Esophagus muscularis mucosa (tissue), 4 donors: ENCODE data around the gene PARK7. TPM values are rescaled to one million over a fixed set of nuclear protein-coding genes. Genes with fewer than 3 reads are reported as not detected.

Experiments
- DNase-seq: peaks from one replicate; pipeline ENCODE4 v3.0.0-alpha.2; 2017; ENCODE audit errors: extremely low spot score
- H3K27ac ChIP-seq, 4 donors: fragments of 200-600 bp; sonication (generic); replicated peaks in 1 of 4; 1 replicate in 3 of 4; 2 replicates in 1 of 4; pipeline ENCODE4 v1.5.1; 2016 to 2019; ENCODE audit warnings: mild to moderate bottlenecking in 1 of 4
- H3K27me3 ChIP-seq, 4 donors: fragments of 200-600 bp; sonication (generic); one replicate each; pipeline versions ENCODE4 v1.5.1 to v1.6.0; 2016 to 2019
- H3K36me3 ChIP-seq, 4 donors: fragments of 200-600 bp; sonication (generic); one replicate each; pipeline ENCODE4 v1.5.1; 2016 to 2019
- H3K4me1 ChIP-seq, 4 donors: fragments of 200-600 bp; sonication (generic); one replicate each; pipeline ENCODE4 v1.5.1; 2016 to 2019
- H3K4me3 ChIP-seq, 4 donors: fragments of 200-600 bp; sonication (generic); 1 replicate in 2 of 4; 2 replicates in 2 of 4; pipeline ENCODE4 v1.5.1; 2016 to 2019; ENCODE audit warnings: mild to moderate bottlenecking in 4 of 4, moderate library complexity in 1 of 4
- H3K9me3 ChIP-seq, 4 donors: fragments of 200-600 bp; sonication (generic); 1 replicate in 3 of 4; 2 replicates in 1 of 4; pipeline ENCODE4 v1.5.1; 2016 to 2019
- EP300 ChIP-seq: sonication (generic); formaldehyde crosslinking; IDR thresholded peaks from one replicate; pipeline ENCODE4 v1.6.1; 2017; ENCODE audit warnings: antibody characterized with exemption
- POLR2A ChIP-seq: fragments of 450-650 bp; IDR thresholded peaks from one replicate; pipeline ENCODE4 v1.6.1; 2017; ENCODE audit warnings: antibody characterized with exemption, moderate library complexity, mild to moderate bottlenecking, low read depth
- POLR2AphosphoS5 ChIP-seq, 2 donors: sonication (generic); formaldehyde crosslinking; IDR thresholded peaks; one replicate each; pipeline ENCODE4 v1.6.1; 2017; ENCODE audit warnings: antibody characterized with exemption in 2 of 2
- WGBS: methylation state at CpG from one replicate; pipeline ENCODE4 v1.1.5; 2018; 5-methylcytosine and 5-hydroxymethylcytosine counted together
- intact Hi-C: fragments of 100-400 bp; cut with DNase I; formaldehyde crosslinking; loops from one replicate; pipeline ENCODE4 v1.15.1; 2023
- total RNA-seq, 4 donors: library from RNA; depleted of rRNA; stranded (reverse); fragments of >200 nt; gene quantifications; one replicate each; pipeline versions ENCODE4 v1.1.0 to v1.2.1, GENCODE V29; 2016
- TF ChIP-seq, protein P1 (sequence below), 3 experiments: fragments of 200-600 bp in 2 of 3; fragments of 450-650 bp in 1 of 3; sonication (generic) in 2 of 3; IDR thresholded peaks; one replicate each; pipeline ENCODE4 v1.5.1; 2017 to 2019; ENCODE audit warnings: antibody characterized with exemption in 3 of 3, mild to moderate bottlenecking in 2 of 3, moderate library complexity in 1 of 3

The PARK7 gene
- total RNA-seq, 4 donors from 2014 or later = 201 to 229 (median 212) TPM

DNA sequence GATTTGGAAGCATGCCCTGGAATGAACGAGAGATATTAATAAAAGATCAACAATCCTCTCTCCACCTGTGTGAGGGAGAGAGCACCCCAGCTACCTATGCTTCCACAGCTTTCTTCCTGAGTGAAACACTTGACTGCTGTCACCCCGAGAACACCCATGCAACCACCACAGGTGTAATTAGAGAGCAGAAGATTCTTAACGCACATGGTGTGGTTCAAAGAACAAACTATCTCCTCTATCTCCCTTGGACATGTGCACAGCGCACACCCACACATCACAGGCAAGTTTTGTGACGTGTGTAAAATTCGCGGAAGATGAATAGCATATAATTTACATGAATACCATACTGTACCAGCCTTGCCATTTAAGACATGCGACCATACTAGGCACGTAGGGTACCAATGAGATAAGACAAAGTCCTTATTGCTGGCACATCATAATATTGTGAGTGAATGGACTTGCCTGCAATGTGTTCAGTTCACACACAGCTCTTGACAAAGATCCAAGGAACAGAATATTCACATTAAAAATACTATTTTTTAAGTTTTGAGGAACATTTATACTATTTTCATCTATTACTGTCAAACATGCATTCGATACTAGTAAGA, 53.0 kb downstream of the PARK7 start:
- peak; percentile 76 to 87 for TF ChIP-seq POLR2AphosphoS5 (IDR thresholded peaks at IDR 0.05)
- TF ChIP-seq, protein P1, sequence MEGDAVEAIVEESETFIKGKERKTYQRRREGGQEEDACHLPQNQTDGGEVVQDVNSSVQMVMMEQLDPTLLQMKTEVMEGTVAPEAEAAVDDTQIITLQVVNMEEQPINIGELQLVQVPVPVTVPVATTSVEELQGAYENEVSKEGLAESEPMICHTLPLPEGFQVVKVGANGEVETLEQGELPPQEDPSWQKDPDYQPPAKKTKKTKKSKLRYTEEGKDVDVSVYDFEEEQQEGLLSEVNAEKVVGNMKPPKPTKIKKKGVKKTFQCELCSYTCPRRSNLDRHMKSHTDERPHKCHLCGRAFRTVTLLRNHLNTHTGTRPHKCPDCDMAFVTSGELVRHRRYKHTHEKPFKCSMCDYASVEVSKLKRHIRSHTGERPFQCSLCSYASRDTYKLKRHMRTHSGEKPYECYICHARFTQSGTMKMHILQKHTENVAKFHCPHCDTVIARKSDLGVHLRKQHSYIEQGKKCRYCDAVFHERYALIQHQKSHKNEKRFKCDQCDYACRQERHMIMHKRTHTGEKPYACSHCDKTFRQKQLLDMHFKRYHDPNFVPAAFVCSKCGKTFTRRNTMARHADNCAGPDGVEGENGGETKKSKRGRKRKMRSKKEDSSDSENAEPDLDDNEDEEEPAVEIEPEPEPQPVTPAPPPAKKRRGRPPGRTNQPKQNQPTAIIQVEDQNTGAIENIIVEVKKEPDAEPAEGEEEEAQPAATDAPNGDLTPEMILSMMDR (IDR thresholded peaks at IDR 0.05) = no peak
- peaks cover 35 to 95% (median 91%) of the 10 kb centered on the region in 4 donors for H3K4me1 ChIP-seq

DNA sequence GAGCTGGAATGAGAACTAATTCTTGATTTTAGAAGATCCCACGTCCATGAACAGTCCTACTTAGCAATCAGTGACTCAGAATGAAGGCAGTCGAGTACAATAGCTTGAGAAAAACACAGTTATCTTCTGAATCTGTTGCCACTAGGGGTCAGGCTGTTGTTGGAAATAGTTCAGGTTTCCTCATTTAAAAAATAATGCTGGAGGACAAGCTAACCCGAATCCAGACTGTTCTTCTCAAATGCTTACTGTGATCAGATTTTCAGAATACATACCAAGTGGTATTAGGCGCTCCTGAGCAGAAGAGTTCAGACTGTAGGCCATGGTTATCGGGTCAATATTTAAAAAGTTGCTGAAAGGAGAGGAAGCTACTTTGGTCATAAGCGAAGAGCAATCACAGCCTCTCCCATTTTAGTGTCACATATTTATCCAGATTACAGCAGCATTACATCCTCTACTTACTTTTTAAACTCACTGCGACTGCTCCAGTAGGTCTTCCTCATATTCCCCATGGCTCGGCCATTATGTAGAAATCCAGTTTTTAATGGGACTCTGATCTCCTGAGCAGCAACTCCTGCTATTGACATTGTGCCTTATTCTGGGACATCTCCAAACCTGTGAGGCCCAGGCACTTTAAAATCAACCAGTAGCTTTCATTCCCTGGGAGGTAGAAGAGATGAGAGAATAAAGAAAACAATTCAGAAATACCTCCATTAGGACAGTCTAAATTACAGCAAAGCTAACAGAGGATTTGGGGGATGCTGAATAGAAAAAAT, 53.7 kb downstream of the PARK7 start:
- no peaks in the 10 kb centered on the region for H3K27me3 ChIP-seq
- TF ChIP-seq EP300 = no peak
- peak; percentile 10 for TF ChIP-seq POLR2A
- TF ChIP-seq POLR2AphosphoS5 (IDR thresholded peaks at IDR 0.05) = peak in 1 of 2 donors; percentile 41
- TF ChIP-seq, protein P1 (IDR thresholded peaks at IDR 0.05) = peak; percentile 50 to 60 (median 58)
- H3K4me1 ChIP-seq = peaks cover 40 to 95% (median 91%) of the 10 kb centered on the region in 4 donors
- intact Hi-C loops = no loop called here
- H3K36me3 ChIP-seq = peaks cover 31 to 52% (median 47%) of the 10 kb centered on the region in 4 donors
- 22% methylated on average over 8 of the region's 8 CpGs for WGBS
- H3K4me3 ChIP-seq = peak overlapping the region; percentile 5 to 38 (median 28)
- no peaks in the 10 kb centered on the region for H3K9me3 ChIP-seq
- peak overlapping the region; percentile 90 to 98 (median 95) for H3K27ac ChIP-seq
- DNase-seq = no peak

More for the DNA sequence above, 53.0 kb downstream of the PARK7 start:
- WGBS = 72% methylated on average over 10 of the region's 10 CpGs
- DNase-seq = no peak
- Histone ChIP-seq H3K9me3 (no peaks in the 10 kb centered on the region), H3K27ac (peak overlapping the region; percentile 90 to 98 (median 95)), H3K36me3 (peaks cover 31 to 60% (median 54%) of the 10 kb centered on the region in 4 donors), H3K27me3 (no peaks in the 10 kb centered on the region), H3K4me3 (peak overlapping the region in 1 of 4 donors; percentile 24)
- intact Hi-C loops = no loop called here

DNA sequence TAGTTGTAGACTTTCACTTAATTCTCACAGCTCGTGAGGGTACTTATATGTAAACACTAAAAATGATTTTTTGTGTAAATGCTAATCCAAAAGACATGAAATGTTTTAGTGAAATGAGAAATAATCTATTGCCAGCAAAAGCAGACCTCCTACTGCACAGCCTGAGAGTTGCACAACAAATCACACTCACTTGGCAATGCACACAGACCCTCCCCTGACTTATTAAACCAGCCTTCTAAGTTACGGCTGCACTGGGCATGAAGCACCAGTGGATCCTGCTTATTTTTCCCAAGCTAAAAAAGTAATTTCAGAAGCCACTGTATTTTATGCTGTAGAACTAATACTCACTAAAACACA, 54.3 kb downstream of the PARK7 start:
- intact Hi-C loops = no loop called here
- no peaks in the 10 kb centered on the region for H3K9me3 ChIP-seq
- H3K27ac ChIP-seq = peak overlapping the region; percentile 90 to 98 (median 95)
- peaks cover 30 to 47% (median 44%) of the 10 kb centered on the region in 4 donors for H3K36me3 ChIP-seq
- DNase-seq = no peak
- peak overlapping the region; percentile 5 to 38 (median 28) for H3K4me3 ChIP-seq
- no peak for TF ChIP-seq POLR2A
- no peak for TF ChIP-seq EP300
- TF ChIP-seq, protein P1 (IDR thresholded peaks at IDR 0.05) = no peak
- peak; percentile 33 to 43 for TF ChIP-seq POLR2AphosphoS5 (IDR thresholded peaks at IDR 0.05)
- peaks cover 44 to 96% (median 93%) of the 10 kb centered on the region in 4 donors for H3K4me1 ChIP-seq
- WGBS = 33% methylated on average over 2 of the region's 2 CpGs
- no peaks in the 10 kb centered on the region for H3K27me3 ChIP-seq

GRCh38 chr1:8016210-8016894, 54.8 kb downstream of the PARK7 start:
- peaks cover 44 to 96% (median 95%) of the 10 kb centered on the region in 4 donors for H3K4me1 ChIP-seq
- H3K9me3 ChIP-seq = no peaks in the 10 kb centered on the region
- no peaks in the 10 kb centered on the region for H3K27me3 ChIP-seq
- no peak for DNase-seq
- H3K4me3 ChIP-seq = peak overlapping the region; percentile 5 to 38 (median 28)
- peaks cover 25 to 41% (median 38%) of the 10 kb centered on the region in 4 donors for H3K36me3 ChIP-seq
- intact Hi-C loops = no loop called here
- TF ChIP-seq EP300 (no peak), POLR2AphosphoS5 (IDR thresholded peaks at IDR 0.05) (peak; percentile 15 to 67), POLR2A (peak; percentile 24)
- TF ChIP-seq, protein P1 (IDR thresholded peaks at IDR 0.05) = no peak
- H3K27ac ChIP-seq = peak overlapping the region; percentile 90 to 98 (median 95)
- WGBS = 38% methylated on average over 4 of the region's 4 CpGs
